Testis (tissue), 2 donors: Measurements from ENCODE around the gene HERPUD1.

ENCODE experiments used
- POLR2A ChIP-seq: fragments of 450-650 bp; IDR thresholded peaks from one replicate; pipeline ENCODE4 v1.6.1; 2017; ENCODE audit warnings: antibody characterized with exemption, mild to moderate bottlenecking, moderate library complexity
- TF ChIP-seq, protein P1 (sequence below), 3 experiments: fragments of 450-650 bp in 2 of 3; fragments of 200-600 bp in 1 of 3; sonication (generic) in 1 of 3; IDR thresholded peaks; one replicate each; pipeline ENCODE4 v1.5.1; 2016 to 2019; ENCODE audit warnings: antibody characterized with exemption in 3 of 3, mild to moderate bottlenecking in 2 of 3, moderate library complexity in 1 of 3

DNA sequence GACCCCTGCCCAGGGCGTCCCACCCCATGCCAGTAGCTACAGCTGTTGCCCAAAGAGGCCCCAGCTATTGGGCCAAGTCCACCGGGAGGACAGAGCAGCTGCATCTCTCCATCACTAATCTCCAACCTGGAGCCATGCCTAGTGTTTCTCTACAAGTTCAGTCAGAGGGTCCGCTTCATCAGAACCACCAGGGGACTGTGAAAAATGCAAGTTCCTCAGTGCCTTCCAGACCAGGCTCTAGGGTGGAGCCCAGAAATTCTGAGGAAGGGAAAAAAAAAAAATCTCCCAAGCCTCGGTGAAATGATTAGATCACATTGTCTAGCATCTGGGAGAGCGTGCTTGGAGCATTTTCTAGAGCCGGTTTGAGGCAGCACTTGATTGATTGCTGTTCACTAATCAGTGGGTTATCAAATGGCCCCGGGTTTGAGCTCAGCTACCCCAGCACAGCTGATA is 22.4 kb upstream of the HERPUD1 start:
- TF ChIP-seq, protein P1, sequence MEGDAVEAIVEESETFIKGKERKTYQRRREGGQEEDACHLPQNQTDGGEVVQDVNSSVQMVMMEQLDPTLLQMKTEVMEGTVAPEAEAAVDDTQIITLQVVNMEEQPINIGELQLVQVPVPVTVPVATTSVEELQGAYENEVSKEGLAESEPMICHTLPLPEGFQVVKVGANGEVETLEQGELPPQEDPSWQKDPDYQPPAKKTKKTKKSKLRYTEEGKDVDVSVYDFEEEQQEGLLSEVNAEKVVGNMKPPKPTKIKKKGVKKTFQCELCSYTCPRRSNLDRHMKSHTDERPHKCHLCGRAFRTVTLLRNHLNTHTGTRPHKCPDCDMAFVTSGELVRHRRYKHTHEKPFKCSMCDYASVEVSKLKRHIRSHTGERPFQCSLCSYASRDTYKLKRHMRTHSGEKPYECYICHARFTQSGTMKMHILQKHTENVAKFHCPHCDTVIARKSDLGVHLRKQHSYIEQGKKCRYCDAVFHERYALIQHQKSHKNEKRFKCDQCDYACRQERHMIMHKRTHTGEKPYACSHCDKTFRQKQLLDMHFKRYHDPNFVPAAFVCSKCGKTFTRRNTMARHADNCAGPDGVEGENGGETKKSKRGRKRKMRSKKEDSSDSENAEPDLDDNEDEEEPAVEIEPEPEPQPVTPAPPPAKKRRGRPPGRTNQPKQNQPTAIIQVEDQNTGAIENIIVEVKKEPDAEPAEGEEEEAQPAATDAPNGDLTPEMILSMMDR (IDR thresholded peaks at IDR 0.05), result no peak
- TF ChIP-seq POLR2A, result no peak
